ENCODE measurements around the gene SLX4IP.
A peak's percentile ranks its signal among the peaks of the same experiment; 100 is the strongest.

SLX4IP gene

DNA sequence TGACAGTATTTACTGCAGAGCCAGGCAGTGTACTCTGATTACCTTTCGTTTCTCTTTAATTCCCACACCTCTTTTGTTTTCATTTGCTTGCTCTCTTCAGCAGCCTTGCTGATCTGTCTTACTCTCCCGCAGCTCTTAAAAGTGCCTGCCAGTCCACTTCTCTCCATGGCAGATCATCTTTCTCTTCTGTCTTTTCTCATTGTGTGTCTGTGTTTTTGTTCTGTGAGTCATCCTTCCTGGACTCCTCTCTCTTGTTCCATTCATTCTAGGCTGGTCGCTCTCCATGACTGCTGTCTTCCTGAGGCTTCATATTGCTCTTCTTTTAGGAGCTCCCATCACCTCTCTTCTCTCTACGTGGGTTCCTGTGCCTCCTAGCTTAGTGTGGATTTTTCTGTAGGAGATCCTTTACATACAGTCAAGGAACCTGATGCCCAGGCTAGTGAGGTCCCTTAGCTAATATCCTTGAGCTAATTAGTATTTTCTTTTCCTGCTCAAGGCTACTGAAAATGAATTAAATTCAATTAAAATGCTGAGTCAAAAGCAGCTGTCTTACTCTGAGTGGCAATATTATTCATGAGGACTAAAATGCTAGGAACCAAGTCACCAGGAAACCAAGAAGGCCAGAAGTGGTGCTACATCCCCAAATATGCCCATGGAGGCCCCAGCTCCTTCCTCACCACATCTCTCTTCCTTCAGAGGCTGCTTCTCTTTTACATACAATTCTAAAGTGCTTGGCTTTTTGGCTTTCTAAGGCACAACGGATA lies 86.1 kb downstream of the SLX4IP start:
- DNase-seq (ENCODE audit: low read depth, low spot score), result peak; percentile 88

- no peak for DNase-seq (ENCODE audit: low read depth, low spot score)
Observed at GRCh38 chr20:10521836-10522235, 86.7 kb downstream of the SLX4IP start.

- no peak for DNase-seq (ENCODE audit: low read depth, low spot score)
Observed at GRCh38 chr20:10522328-10522727, 87.2 kb downstream of the SLX4IP start.

GRCh38 chr20:10523443-10523842 lies 88.3 kb downstream of the SLX4IP start:
- DNase-seq (ENCODE audit: low read depth, low spot score), result no peak

GRCh38 chr20:10524034-10524476 lies 89.0 kb downstream of the SLX4IP start:
- peak; percentile 84 for DNase-seq (ENCODE audit: low read depth, low spot score)

DNA sequence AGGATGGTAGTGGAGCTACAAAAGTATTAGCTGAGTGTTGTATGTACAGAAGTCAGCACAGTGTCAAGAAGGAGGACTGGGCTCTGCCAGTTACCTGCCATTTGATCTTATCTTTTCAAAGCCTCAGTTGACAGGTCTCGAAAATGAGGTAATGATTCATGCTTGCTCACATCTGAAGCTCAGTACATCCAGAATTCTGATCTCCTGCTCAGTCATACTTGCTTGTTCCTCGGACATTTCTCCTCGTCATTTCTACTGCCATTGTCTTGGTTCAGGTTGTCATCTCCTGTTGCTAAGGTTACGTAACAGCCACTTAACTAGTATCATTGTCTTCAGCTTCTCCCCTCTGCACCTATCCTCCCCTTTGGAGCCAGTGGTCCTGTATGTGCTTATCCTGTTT lies 89.5 kb downstream of the SLX4IP start:
- DNase-seq (ENCODE audit: low read depth, low spot score), result no peak

DNA sequence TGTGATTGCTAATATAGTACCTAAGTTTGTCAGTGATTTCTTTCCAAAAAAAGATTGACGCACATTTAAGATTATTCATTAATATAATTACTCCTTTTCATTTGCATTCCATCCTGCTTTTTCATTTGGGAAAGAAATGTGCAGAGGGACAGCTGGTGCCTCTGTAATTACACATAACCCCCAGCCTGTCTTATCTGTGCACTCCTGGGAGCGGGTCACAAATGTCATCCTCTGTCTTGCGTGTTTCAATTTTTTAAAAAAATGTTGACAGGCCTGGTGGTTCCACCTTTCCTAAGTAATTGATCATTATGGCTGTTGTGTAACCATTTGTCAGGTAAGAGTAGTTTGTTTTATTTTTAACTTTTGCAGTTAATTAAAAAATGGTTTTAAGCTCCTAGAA lies 92.7 kb downstream of the SLX4IP start:
- DNase-seq (ENCODE audit: low read depth, low spot score), result no peak

GRCh38 chr20:10530883-10531282 lies 95.8 kb downstream of the SLX4IP start:
- no peak for DNase-seq (ENCODE audit: low read depth, low spot score)

DNA sequence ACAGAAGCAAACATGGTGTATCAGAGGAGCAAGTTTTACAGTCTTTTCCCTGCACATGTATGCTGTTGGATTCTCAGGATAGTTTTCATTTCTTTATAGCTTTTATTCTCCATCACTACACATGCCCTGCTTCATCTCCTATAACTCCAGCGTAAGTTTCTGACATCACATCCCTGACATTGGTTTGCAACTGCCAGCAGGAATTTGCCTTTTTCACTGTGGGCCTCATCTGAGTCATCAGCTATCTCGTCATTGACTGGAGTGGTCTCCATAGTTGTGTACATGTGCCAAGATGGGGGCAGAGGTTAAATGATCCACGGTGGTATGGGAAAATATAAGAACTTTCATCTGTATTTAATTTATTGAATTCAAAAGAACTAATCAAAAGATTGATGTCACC lies 96.7 kb downstream of the SLX4IP start:
- no peak for DNase-seq (ENCODE audit: low read depth, low spot score)

DNA sequence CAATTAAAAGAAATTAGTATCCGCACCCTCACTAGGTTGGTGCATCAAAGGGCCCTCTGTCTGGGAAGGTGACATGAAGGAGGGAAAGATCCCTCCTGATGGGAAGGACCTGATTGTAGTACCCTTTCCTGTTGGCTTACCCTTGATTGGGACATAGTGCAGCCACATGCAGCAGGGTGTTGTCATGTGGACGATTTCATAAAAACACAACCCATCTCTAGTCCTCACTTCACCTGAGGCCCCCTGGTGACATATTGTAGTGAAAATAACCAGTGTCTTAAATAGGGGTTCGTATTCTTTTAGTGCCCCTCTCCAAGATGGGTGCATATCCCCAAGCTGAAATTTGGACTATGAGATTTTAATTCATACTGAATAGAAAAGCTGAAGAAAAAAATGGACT lies 97.3 kb downstream of the SLX4IP start:
- DNase-seq (ENCODE audit: low read depth, low spot score), result no peak

DNA sequence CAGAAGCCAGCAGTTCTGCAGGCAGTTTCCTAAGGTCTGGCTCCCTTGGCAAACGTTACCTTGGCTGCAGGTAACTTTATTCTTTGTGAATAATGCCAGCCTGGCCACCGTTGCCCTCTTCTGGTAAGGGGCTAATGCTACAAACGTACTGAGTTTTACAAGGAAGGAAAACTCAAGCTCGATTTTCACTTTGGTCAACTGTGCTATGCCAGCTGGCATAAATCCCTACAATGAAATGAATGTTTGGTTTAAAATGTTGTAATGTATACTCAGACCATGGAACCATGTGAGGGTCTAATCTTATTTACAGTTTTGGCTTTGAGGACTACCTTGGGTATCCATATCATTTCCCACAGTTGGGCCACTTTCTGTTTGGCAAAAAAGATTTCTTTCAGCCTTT lies 101.4 kb downstream of the SLX4IP start:
- no peak for DNase-seq (ENCODE audit: low read depth, low spot score)

DNA sequence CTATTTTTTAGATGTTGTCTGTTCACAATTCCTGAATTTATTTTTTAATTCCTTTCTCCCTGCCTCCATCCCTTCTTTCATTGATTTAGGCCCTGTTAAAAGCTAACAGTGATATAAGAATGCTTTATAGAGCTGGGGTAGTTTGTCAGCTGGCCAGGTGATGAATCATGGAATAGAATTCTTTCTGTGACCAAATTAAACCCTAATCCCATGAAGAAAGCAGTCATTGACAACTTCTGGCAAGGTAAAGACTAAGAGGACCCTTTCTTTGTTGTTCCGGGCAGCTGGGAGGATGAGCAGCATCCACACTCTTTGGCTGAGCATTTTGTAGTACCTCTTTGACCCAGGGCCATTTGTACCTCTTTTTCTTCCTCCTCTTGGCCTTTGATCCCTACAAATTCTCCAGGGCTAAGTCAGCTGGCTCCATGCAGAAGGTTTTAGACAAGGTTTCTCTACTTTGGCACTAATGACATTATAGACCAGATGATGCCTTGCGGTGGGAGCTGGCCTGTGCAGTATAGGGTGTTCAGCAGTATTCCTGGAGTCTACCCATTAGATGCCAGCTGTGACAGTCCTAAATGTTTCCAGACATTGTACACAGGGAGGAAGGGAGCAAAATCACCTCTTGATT lies 102.9 kb downstream of the SLX4IP start:
- DNase-seq (ENCODE audit: low read depth, low spot score), result no peak

- no peak for DNase-seq (ENCODE audit: low read depth, low spot score)
Observed at GRCh38 chr20:10538768-10539167, 103.7 kb downstream of the SLX4IP start.

DNA sequence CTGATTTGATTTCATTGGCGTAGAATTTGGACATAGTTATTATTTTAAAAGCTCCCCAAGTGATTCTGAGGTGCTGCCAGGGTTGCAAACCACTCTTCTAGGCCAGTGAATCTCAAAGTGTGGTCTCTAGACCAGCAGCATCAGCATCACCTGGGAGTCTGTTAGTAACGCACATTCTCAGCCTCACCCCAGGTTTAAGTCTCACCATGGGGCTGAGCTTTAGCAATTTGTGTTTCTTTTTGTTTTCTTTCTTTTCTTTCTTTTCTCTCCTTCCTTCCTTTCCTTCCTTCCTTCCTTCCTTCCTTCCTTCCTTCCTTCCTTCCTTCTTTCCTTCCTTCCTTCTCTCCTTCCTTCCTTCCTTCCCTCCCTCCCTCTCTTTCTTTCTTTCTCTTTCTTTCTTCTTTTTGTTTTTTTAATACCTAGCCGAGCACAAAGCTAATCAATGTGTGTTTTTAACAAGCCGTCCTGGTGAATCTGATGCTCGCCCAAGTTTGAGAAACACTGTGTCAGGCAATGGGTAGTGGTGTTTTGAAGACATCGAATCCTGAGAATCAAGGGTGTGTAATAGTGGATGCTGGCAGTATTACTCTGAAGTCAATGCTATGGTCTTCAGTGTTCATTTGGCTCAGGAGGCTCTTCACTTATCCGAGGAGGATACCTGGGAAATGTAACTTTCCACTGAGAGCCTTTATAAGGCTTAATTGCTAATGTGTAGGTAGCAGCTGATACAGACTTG lies 104.9 kb downstream of the SLX4IP start:
- DNase-seq (ENCODE audit: low read depth, low spot score), result no peak

DNA sequence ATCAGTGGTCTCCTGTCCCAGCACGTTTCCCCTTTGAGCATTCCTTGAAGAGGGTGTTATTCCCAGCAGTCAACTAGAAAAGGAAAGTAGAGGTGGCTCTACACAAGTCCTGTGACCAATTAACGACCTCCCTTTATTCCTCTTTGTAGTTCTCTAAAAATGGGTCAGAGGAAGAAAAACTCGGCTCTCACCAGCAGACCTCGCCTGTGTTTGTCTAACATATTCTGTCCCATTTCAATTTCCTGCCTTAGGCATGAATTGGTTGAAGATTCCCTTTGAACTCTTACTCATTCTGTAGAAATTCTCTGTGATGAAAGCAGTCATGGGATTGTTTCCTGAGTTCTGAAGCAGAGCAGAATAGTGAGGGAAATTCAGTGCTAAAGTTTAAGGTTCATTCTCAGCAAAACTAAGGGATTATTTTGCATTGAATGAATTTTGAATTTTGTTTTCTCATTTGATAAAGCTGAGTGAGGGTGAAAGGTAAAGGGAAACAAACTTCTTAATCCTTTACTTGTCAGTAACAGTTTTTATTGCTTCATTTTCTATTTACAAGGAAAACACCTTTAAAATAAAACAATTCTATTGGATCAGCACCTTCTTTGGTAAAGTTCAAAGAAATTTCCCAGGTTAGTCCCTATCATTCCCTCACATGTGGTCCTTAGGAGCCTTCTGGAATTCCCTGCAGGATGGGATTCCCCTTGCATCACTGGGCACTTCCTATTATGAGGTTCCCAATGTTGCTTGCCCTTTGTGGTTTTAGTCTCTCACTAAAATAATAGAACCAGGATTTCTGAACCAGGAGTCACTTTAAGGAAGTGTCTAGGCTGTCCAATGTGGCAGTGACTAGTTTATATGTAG lies 105.8 kb downstream of the SLX4IP start:
- DNase-seq (ENCODE audit: low read depth, low spot score), result no peak

DNA sequence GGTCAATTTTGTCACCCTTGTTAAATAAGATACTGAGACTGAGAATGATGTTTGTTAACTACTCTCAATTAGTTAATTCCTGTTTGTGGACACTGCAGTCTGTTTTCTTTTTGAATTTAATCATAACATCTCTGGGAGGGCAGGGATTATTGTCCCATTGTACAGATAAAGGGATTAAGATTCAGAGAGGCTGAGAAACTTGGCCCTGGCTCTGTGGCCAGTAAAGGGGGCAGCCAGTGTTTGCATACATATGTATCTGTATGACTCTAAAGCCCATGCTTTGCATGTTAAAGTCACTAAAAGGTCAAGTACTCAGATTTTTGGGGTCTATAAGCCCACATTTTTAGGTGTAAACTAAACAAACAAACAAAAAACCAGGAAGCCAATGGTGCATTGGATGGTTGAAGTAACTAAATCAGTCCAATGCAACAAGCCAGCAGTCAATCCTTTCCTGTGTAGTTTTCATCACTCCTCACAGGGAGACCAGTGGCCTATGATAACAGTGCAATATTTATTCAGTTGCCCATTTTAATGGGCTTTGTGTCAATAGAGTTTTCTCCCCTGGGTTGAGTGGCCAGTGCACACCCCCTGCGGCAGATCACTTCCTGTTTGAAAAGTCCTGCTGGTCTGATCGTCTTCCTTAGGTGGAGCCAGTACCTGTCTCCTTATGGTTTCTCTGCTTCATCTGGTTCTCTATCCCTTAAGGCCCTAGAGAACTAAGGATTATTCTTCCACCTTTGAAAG lies 106.7 kb downstream of the SLX4IP start:
- DNase-seq (ENCODE audit: low read depth, low spot score), result no peak

GRCh38 chr20:10542442-10542841 lies 107.3 kb downstream of the SLX4IP start:
- DNase-seq (ENCODE audit: low read depth, low spot score), result no peak

GRCh38 chr20:10543480-10543879 lies 108.4 kb downstream of the SLX4IP start:
- DNase-seq (ENCODE audit: low read depth, low spot score), result no peak

DNA sequence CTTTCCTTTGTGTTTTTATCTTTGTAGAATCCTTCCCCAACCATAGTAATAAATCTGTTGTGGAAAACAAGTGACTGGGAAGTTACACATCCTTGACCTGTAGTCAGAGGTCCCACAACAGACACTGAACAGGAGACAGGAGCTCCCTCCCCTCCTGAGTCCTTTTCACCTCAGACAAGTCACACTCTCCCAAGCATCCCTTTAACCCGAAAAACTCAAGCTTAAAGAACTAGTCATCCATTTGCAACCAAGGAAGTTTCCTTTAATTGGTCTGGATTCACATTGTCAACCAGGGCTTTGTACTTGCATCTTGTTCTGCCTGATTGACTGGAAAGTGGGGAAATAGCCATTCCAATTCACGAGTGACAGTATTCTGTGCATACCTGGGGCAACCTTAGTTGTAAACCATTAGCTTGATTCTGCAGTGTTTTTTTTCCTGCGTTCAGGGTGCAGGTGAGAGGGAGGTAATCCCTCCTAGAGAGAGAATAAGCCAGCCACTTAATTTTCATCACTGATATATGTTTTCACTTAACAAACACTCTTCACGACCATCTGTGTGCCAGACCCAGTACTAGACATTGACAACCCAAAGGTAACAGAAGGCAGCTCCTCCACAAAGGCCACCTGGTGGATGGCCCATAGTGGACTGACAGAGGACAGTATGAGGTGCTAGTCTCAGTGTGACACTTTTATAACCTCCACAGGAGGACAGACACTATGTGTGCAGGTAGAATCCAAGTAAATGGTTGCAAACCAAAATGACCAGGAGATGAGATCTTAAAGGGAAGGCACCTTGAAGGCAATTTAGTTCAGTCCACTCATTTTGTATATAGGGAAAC lies 112.4 kb downstream of the SLX4IP start:
- no peak for DNase-seq (ENCODE audit: low read depth, low spot score)

DNA sequence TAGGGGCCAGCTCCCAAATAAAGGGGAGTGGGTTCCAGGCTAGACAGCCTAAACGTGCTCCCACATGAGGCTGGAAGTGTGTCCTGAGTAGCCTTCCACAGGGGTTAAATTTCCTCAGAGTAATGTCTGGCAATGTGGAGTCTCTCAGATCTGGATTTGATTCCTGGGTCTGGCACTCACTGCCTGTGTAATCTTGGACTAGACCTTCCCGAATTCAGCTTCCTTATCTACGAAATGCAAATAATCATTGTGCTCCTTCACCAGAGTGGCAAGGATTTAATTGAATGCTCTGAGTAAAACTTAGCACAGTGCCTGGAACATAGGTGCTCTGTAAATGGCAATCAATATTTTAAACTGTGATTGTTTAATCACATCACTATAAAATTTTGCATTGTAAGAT lies 114.4 kb downstream of the SLX4IP start:
- DNase-seq (ENCODE audit: low read depth, low spot score), result no peak

Data from smooth muscle cell of the brain vasculature (primary cell).